HG03571 (cell line): Measurements from ENCODE around the gene IDNK.

Source experiments
- ATAC-seq: cut with Tn5 transposase; IDR thresholded peaks from one replicate; pipeline ENCODE4 v1.9.1; 2021; ENCODE audit not compliant: unreplicated experiment

Gene IDNK

GRCh38 chr9:83681490-83681889, 58.5 kb downstream of the IDNK start:
- ATAC-seq = no peak

GRCh38 chr9:83688921-83689320, 66.0 kb downstream of the IDNK start:
- no peak for ATAC-seq

GRCh38 chr9:83691492-83691891, 68.5 kb downstream of the IDNK start:
- ATAC-seq = no peak
